HG03457 (cell line): ENCODE results near the gene TBC1D16.
"Not testable (repeated sequence)": the region's sequence is repeated elsewhere in the genome, so short reads cannot be mapped to it uniquely, and the experiment has no call there.

ENCODE experiments used
- ATAC-seq: cut with Tn5 transposase; IDR thresholded peaks from one replicate; pipeline ENCODE4 v1.9.1; 2021; ENCODE audit warnings: moderate number of reproducible peaks; ENCODE audit not compliant: unreplicated experiment

TBC1D16 gene

DNA sequence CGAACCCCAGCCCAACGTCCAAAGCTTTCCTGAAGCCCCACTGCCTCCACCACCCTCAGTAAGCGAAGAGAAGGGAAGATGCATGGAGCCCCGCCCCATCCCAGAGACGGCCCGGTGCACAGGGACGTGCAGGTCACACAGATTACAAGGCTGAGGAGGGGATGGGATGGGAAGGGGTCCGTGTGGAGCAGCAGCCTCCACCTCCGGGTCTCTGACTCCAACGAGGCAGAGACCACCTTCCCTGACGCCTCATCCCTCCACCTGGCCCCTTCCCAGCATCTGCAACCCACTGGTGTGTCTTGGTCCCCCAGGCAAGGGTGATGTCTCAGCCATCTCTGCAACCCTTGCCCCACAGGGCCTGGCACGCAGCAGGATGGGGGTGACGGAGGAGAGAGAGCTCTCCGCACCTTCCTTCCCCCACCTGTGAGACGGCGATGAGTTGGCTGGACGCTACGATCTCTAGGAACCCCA lies 58.5 kb downstream of the TBC1D16 start:
- ATAC-seq: no peak

DNA sequence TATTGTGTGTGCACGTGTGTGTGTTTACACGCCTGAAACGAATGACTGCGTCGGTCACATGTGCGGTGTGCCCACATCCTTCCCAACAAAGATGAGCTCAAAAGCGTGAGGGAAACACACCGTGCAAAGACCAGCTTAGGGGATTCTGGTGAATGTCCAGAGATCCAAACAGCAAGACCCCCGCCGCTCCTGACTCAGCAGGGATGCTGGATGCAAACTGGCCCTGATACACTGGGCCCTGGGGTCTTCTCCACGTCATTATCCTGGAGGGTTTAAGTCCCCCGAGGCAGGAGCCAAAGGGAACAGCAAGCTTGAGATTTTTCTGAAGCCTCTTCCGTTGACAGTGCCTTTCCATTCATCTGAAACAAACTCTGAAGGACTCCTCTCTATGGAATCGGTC lies 59.2 kb downstream of the TBC1D16 start:
- ATAC-seq: no peak

DNA sequence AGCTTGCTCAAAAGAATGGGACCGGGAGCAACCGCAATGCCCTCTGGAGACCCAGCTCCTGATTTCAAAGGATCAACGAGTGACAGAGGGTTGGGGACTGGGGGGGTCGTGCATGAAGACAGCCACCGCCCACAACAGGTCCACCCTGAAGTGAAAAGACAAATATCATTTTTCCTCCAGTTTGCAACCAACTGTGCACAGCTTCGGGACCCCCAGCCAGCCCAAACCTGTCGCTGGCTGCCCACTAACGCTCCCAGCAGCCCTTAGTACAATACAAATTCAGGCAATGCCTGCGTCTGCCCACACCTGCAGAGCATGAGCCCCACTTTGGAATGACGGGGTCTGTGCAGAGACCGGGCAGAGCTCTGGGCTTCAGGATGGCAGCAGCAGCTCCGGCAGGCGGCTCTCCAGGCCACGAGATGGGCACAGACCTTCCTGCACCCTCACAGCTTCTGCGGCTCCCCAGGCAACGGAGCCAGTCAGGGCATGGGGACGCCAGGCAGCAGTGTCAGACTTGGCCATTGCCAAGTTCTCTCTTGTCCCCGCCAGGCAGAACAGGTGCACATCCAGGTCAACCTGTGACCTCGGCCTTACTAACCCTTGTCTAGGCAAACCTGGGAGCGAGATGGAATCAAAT lies 60.1 kb downstream of the TBC1D16 start:
- ATAC-seq: no peak

DNA sequence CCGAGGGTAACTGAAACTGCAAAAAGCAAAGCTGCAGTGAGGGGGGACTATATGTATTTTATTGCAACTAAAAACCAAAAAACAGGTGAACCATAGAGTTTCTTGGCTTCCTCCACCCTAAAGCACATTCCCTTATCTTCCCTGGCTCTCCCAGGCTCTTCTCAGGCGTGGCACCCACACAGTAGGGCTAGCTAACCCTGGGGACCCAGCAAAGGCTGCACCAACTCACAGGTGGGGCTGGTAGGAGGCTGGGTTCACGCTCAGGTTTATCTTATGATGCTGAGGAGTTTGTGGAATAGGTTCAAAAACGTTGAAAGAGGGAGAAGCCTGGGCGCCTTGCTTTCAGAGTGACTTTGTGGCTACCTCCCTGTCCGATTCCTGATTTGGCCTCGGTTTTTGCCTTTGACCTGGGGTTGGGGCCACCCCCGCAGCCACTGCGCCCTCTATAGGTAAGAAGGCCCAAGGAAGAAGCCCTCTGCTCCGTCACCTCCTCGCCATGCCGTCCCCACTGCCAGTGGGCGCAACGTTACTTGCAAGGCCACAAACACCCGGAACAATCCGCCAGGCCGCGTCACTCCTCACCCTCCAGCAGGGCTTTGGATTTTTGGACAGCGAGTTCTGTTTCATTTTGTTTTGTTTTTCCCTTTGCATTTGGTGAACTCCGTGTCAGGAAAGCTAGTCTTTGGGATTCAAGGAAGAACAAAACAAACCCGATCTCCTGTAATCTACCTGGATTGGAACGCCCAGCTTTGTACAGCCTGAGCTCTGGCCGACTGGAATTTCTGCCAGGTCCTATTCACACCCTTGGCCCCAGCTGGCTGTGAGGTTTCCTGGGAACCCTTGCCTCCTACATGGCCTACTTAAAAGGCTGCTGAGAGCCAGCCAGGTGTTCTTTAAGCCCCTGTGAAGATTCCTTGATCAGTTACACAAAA lies 60.8 kb downstream of the TBC1D16 start:
- no peak for ATAC-seq

DNA sequence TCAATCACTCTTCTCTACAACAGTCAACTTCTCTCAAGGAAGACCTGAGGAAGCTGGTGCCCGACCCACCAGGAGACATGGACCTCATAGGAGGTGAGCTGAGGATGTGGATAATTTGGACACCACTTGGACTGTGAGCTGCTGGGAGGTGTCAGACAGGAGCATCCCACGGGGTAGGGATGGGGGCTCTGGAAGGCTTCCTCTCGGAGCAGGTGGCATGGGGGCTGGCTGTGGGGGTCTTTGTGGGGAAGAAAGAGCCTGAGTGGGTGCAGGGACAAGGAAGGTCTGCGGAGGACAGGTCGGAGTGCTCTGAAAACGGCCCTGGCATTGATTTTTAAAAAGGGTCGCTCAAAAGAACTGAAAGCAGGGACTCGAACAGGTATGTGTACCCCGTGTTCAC lies 64.0 kb downstream of the TBC1D16 start:
- no peak for ATAC-seq

DNA sequence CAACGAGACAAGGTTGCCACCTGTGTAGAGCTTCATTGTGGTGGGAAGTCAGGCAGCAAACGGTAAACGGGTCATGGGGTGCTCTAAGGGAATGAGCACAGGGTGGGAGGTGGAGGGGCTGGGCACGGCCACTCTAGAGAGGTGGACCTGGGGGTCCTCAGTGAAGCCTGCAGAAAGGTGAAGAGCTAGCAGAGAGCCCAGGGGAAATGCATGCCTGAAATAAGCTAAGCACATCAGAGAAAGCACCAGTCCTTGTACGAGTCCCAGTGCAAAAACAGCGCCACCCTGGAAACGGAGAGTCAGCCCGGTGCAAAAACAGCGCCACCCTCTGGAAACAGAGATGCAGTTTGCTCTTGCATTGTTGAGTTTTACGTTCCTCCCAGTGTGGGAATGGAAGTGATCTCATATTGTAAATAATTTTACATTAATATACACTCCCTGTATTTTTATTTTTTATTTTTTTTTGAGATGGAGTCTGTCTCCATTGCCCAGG lies 65.0 kb downstream of the TBC1D16 start:
- no peak for ATAC-seq

DNA sequence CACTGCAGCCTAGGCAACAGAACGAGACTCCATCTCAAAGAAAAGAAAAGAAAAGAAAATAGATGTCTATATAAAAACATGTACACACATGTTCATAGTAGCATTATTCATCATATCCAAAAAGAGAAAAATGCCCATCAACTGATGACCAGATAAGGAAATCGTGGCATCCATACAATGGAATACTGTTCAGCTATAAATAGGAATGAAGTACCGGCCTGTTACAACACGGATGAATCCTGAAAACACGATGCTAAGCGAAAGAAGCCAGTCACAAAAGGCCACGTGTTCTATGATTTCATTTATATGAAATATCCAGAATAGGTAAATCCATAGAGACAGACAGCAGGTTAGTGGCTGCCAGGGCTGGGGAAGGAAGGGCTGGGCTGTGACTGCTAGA lies 65.8 kb downstream of the TBC1D16 start:
- no peak for ATAC-seq

DNA sequence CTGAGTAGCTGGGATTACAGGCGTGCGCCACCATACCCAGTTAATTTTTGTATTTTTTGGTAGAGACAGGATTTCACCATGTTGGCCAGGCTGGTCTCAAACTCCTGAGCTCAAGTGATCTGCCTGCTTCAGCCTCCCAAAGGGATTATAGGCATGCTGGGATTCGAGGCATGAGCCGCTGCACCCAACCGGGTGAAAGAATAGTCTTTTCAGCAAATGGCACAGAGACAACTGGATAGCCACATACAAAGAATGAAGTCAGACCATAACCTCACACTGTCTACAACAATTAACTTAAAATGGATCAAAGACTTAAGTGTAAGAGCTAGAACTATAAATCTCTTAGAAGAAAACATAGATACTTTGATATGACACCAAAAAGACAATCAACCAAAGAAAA lies 67.6 kb downstream of the TBC1D16 start:
- no peak for ATAC-seq

DNA sequence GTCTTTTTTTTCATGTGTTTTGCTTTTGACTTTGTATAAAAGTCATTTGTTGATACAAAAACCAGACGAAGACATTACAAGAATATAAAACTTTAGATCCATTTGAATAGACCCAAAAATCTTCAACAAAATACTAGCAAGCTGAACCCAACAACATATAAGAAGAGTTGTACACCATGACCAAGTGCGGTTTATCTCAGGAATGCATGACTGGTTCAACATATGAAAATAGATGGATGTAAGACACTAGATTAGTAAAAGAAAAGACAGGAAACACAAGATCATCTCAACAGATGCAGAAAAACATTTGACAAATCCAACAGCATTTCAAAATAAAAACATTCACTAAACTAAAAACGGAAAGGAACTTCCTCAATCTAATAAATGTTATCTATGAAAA lies 69.0 kb downstream of the TBC1D16 start:
- no peak for ATAC-seq

DNA sequence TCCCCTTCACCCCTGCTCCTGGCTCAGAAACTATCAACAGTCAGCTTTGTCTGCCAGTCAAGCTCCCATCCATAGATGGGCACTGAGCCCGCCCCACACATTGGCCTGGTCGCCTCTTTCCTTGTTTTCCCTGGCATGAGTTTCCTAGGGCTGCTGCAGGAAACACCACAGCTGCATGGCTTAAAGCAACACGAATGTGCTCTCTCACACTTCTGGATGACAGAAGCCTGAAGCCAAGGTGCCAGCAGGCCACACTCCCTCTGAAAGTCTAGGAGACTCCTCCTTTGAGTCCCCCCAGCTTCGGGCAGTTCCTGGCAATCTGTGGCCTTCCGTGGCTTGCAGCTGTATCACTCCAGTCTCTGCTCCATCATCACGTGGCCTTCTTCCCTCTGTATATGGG lies 69.9 kb downstream of the TBC1D16 start:
- ATAC-seq: no peak

DNA sequence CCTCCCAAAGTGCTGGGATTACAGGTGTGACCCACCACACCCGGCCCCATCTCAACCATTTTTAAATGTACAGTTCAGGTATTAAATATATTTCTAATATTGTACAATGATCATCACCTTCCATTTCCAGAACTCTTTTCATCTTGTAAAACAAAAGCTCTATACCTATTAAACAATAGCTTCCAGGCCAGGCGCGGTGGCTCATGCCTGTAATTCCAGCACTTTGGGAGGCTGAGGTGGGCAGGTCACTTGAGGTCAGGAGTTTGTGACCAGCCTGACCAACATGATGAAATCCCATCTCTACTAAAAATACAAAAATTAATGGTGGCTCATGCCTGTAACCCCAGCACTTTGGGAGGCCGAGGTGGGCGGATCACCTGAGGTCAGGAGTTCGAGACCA lies 73.2 kb downstream of the TBC1D16 start:
- ATAC-seq: not testable (repeated sequence)

DNA sequence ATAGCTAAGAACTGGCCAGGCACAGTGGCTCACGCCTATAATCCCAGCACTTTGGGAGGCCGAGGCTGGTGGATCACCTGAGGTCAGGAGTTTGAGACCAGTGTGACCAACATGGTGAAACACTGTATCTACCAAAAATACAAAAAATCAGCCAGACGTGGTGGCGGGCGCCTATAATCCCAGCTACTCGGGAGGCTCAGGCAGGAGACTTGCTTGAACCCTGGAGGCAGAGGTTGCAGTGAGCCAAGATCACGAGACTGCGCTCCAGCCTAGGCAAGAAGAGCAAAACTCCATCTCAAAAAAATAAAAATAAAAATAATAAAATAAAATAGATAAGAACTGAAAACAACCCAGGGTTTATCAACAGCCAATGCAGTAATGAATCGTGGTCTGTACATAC lies 74.1 kb downstream of the TBC1D16 start:
- ATAC-seq: not testable (repeated sequence)

DNA sequence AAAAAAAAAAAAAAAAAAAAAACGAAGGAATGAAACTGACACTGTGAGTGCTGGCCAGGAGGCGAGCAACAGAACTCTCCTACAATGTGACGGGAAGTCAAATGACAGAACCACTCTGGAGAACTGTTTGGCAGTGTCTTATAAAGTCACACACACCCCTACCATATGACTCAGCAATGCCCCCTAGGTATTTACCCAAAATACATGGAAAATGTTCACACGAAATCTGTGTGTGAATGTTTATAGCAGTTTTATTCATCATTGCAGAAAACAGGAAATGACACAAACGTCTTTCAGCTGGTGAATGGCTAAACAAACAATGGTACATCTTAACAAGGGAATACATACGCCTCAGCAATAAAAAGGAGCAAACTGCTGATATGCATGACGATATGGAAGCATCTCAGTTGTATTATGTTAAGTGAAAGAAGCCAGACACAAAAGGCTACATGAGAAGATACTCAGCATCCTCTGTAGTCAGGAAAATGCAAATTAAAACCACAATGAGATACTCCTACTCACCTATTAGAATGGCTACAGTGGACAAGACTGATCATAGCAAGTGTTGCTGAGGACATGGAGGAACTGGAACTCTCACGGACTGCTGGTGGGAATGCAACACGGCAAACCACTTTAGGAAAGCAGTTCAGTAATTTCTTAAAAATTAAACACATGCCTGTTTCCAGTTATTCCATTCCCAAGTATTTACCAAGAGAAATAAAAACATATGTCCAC lies 74.7 kb downstream of the TBC1D16 start:
- no peak for ATAC-seq

DNA sequence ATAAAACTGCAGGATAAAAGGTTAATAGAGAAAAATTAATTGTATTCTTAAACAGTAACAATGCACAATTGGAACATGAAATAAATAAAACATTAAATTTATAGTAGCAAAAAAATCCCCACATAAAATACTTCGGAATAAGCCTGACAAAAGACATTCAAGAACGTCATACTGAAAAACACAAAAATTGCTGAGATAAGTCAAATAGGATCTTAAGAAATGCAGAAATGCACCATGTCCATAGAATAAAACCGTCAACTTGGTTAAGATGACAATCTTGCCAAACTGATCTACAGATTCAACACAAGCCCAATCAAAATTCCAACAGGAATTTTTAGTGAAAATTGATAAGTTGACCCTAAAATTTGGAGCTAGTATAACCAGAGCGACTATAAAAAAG lies 76.6 kb downstream of the TBC1D16 start:
- no peak for ATAC-seq

DNA sequence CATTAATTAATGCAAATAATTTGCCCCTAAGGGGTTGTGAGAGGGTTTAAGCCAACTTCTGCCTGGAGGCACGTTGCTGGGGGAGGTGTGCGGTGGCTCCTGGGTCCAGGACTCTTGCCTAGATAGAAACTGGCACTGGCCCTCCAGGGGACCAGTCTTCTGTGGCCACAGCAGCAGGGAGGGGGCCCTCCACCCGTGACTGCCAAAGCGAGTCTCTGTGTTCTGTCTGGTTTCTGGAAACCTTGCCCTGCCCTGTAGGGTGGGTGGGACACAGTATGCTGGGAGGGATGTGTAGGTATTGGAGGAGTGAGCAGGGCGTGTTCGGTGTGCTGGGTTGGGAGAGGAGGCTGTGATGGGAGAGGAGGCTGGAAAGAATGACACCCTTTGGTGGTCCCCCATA lies 78.8 kb downstream of the TBC1D16 start:
- no peak for ATAC-seq

DNA sequence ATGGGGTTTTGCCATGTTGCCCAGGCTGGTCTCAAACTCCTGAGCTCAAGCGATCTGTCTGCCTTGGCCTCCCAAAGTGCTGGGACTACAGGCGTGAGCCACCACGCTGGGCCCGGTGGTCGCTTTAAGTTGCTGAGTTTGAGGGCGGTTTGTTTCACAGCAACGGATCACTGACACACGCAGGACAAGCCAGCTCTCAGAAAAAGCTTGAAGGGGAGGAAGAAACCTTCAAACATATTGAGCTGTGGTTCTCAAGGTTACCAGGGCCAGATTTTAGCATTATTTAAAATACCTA lies 79.3 kb downstream of the TBC1D16 start:
- not testable (repeated sequence) for ATAC-seq

DNA sequence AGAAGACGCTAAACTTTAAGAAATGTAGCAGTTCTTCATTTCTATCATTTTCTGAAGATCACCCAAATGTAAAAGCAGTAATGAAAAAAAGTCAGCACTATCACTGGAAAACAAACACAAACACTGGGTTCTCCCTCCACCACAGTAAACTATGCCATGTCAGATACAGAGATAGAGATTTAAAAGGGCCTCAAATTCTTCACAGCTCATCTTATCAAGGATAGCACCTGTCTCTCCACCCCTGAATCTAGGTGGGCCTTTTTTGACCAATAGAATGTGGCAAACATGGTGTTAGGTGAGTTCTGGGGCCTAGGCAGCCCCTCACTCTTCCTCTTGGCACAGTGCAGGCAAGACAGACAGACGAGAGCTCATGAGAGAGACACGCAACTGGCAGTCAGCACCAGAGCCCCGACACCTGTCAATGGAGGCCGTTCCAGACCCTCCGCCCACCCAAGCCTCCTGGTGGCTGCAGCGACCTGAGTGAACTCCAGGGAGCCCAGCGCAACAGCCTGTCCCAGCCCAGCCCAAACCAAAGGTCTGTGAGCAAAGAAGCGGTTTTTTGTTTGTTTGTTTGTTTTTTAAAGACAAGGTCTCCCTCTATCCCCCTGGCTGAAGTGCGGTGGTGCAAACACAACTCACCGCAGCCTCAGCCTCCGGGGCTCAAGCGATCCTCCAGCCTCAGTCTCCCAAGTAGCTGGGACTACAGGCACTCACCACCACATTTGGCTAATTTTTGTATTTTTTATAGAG lies 79.8 kb downstream of the TBC1D16 start:
- ATAC-seq: no peak

DNA sequence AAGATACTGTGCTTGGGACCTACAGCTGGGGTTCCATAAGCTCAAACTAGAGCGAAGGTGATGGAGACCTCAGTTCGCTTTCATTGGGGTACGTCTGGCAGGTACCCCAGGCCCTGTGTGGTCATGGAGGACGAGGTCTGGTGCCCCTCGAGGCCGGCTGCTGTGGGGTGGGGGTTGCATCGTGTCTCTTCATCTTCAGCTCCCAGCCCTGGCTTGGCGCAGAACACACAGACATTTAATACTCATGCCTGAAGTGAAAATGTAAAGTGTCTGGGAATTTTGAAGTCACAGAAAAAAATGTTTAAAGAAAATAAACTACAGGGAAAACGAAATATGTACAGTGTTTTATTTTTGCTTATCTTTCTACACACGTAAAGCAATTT lies 80.5 kb downstream of the TBC1D16 start:
- ATAC-seq: no peak

DNA sequence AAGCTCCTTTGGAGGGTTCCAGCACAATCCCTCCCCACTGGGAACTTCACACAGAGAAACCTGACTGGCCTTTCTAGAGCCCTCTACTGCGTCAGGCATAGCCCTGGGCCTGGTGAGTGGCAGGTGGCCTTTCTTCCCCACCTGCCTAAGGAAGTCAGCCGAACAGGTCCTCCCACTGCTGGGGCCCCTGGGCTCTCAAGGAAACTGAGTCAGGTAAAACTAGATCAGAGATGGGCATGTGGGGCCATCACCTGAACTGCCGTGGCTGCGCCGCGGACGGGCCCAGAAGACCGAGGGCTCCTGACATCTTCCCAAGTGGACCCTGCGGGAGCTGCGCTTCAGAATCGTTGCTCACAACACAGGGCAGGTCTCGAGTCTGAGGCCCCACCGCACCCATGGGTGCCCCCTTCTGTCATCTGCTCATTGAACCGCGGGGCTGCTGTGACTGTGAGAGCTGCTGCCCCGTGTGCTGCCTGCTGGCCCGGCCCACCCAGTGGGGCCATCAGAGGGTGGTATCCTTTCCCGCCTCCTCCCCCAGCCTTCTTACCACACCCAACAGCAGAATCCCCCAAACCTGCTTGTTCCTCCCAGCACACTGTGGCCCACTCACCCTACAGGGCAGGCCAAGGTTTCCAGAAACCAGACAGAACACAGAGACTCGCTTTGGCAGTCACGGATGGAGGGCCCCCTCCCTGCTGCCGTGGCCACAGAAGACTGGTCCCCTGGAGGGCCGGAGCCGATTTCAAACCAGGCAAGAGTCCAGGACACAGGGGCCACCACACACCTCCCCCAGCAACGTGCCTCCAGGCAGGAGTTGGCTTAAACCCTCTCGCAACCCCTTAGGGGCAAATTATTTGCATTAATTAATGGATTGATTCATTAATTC lies 81.1 kb downstream of the TBC1D16 start:
- ATAC-seq: no peak

DNA sequence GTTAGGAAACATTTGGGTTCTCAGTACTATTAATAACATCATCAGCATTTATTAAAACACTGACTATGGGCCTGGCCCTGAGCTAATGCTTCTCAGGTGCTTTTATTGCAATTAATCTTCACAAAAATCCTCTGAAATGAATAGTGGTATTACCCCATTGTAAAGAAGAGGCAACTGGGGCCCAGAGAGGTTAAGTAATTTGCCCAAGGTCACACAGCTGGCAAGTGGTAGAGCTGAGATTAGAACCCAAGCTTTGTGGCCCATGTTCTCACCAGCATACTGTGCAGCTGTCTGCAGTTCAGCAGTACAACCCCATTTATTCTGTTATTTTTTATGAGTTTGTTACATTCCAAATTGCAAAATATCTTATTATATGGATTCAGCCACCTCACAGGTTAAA lies 82.3 kb downstream of the TBC1D16 start:
- no peak for ATAC-seq
